T-helper 2 cell treated with Interferon-gamma antibody and Interleukin-4, amounts not matched to agents 5 μg/mL and 100 μg/mL, for 36 hours (primary cell): ENCODE measurements around the gene TTC28.

Source experiments
- DNase-seq: peaks from one replicate; pipeline ENCODE4 v3.0.0; 2021; ENCODE audit warnings: low spot score
- H3K27ac Mint-ChIP-seq: one replicate; pipeline ENCODE4 v1.8.0; 2021; ENCODE audit warnings: mild to moderate bottlenecking, mixed read lengths
- H3K27me3 Mint-ChIP-seq: one replicate; pipeline ENCODE4 v1.8.0; 2021; ENCODE audit warnings: low read depth, mixed read lengths
- H3K36me3 Mint-ChIP-seq: one replicate; pipeline ENCODE4 v1.8.0; 2021; ENCODE audit warnings: low read depth, mixed read lengths
- H3K4me1 Mint-ChIP-seq: one replicate; pipeline ENCODE4 v1.8.0; 2021; ENCODE audit warnings: low read depth, mixed read lengths
- H3K4me3 Mint-ChIP-seq: one replicate; pipeline ENCODE4 v1.8.0; 2022; ENCODE audit warnings: mild to moderate bottlenecking, moderate library complexity, mixed read lengths
- H3K9me3 Mint-ChIP-seq: one replicate; pipeline ENCODE4 v1.8.0; 2021; ENCODE audit warnings: mixed read lengths

Gene TTC28

GRCh38 chr22:28115426-28115825 lies 564.2 kb downstream of the TTC28 start:
- no peaks in the 10 kb centered on the region for H3K4me1 Mint-ChIP-seq
- no peaks in the 10 kb centered on the region for H3K36me3 Mint-ChIP-seq
- no peaks in the 10 kb centered on the region for H3K9me3 Mint-ChIP-seq
- peaks cover under 1% of the 10 kb centered on the region for H3K27me3 Mint-ChIP-seq
- no peak for DNase-seq
- no peak overlapping the region for H3K27ac Mint-ChIP-seq
- H3K4me3 Mint-ChIP-seq, result no peak overlapping the region

GRCh38 chr22:28112548-28113043 lies 567.0 kb downstream of the TTC28 start:
- Mint-ChIP-seq H3K27me3 (no peaks in the 10 kb centered on the region), H3K36me3 (no peaks in the 10 kb centered on the region), H3K27ac (no peak overlapping the region), H3K4me3 (no peak overlapping the region), H3K4me1 (no peaks in the 10 kb centered on the region), H3K9me3 (no peaks in the 10 kb centered on the region)
- DNase-seq, result no peak

- no peaks in the 10 kb centered on the region for H3K36me3 Mint-ChIP-seq
These were observed 567.5 kb downstream of the TTC28 start for GRCh38 chr22:28112190-28112544.

GRCh38 chr22:28111501-28112189 lies 568.0 kb downstream of the TTC28 start:
- Mint-ChIP-seq H3K9me3 (no peaks in the 10 kb centered on the region), H3K27me3 (no peaks in the 10 kb centered on the region), H3K36me3 (no peaks in the 10 kb centered on the region), H3K27ac (no peak overlapping the region), H3K4me1 (no peaks in the 10 kb centered on the region), H3K4me3 (no peak overlapping the region)
- DNase-seq, result no peak

More at GRCh38 chr22:28112190-28112544, 567.5 kb downstream of the TTC28 start:
- H3K4me3 Mint-ChIP-seq, result no peak overlapping the region
- DNase-seq, result no peak
- H3K27me3 Mint-ChIP-seq, result no peaks in the 10 kb centered on the region
- H3K9me3 Mint-ChIP-seq, result no peaks in the 10 kb centered on the region
- H3K27ac Mint-ChIP-seq, result no peak overlapping the region
- no peaks in the 10 kb centered on the region for H3K4me1 Mint-ChIP-seq

GRCh38 chr22:28108851-28109250 lies 570.8 kb downstream of the TTC28 start:
- H3K36me3 Mint-ChIP-seq, result no peaks in the 10 kb centered on the region
- H3K9me3 Mint-ChIP-seq, result no peaks in the 10 kb centered on the region
- no peak for DNase-seq
- no peak overlapping the region for H3K4me3 Mint-ChIP-seq
- H3K27me3 Mint-ChIP-seq, result no peaks in the 10 kb centered on the region
- H3K4me1 Mint-ChIP-seq, result no peaks in the 10 kb centered on the region
- no peak overlapping the region for H3K27ac Mint-ChIP-seq

- H3K36me3 Mint-ChIP-seq, result no peaks in the 10 kb centered on the region
- no peaks in the 10 kb centered on the region for H3K4me1 Mint-ChIP-seq
- H3K4me3 Mint-ChIP-seq, result no peak overlapping the region
- no peaks in the 10 kb centered on the region for H3K9me3 Mint-ChIP-seq
- no peaks in the 10 kb centered on the region for H3K27me3 Mint-ChIP-seq
- no peak overlapping the region for H3K27ac Mint-ChIP-seq
- DNase-seq, result no peak
These were observed 573.0 kb downstream of the TTC28 start for GRCh38 chr22:28106617-28107016.

GRCh38 chr22:28105988-28106387 lies 573.7 kb downstream of the TTC28 start:
- Mint-ChIP-seq H3K9me3 (no peaks in the 10 kb centered on the region), H3K4me1 (no peaks in the 10 kb centered on the region), H3K27me3 (no peaks in the 10 kb centered on the region), H3K36me3 (no peaks in the 10 kb centered on the region), H3K4me3 (no peak overlapping the region), H3K27ac (no peak overlapping the region)
- no peak for DNase-seq

GRCh38 chr22:28105413-28105812 lies 574.2 kb downstream of the TTC28 start:
- DNase-seq, result no peak
- Mint-ChIP-seq H3K4me1 (no peaks in the 10 kb centered on the region), H3K27me3 (no peaks in the 10 kb centered on the region), H3K4me3 (no peak overlapping the region), H3K27ac (no peak overlapping the region), H3K36me3 (no peaks in the 10 kb centered on the region), H3K9me3 (no peaks in the 10 kb centered on the region)

GRCh38 chr22:28103596-28103995 lies 576.0 kb downstream of the TTC28 start:
- Mint-ChIP-seq H3K9me3 (no peaks in the 10 kb centered on the region), H3K27ac (no peak overlapping the region), H3K27me3 (no peaks in the 10 kb centered on the region), H3K4me1 (no peaks in the 10 kb centered on the region), H3K4me3 (no peak overlapping the region), H3K36me3 (no peaks in the 10 kb centered on the region)
- no peak for DNase-seq

- H3K4me1 Mint-ChIP-seq, result no peaks in the 10 kb centered on the region
- no peak overlapping the region for H3K4me3 Mint-ChIP-seq
- DNase-seq, result no peak
- no peaks in the 10 kb centered on the region for H3K36me3 Mint-ChIP-seq
- H3K27me3 Mint-ChIP-seq, result no peaks in the 10 kb centered on the region
- H3K9me3 Mint-ChIP-seq, result no peaks in the 10 kb centered on the region
- no peak overlapping the region for H3K27ac Mint-ChIP-seq
These were observed 577.4 kb downstream of the TTC28 start for GRCh38 chr22:28102151-28102812.

- no peaks in the 10 kb centered on the region for H3K4me1 Mint-ChIP-seq
- no peaks in the 10 kb centered on the region for H3K9me3 Mint-ChIP-seq
- no peaks in the 10 kb centered on the region for H3K27me3 Mint-ChIP-seq
- no peak overlapping the region for H3K27ac Mint-ChIP-seq
- no peak overlapping the region for H3K4me3 Mint-ChIP-seq
- H3K36me3 Mint-ChIP-seq, result no peaks in the 10 kb centered on the region
- DNase-seq, result no peak
These were observed 582.0 kb downstream of the TTC28 start for GRCh38 chr22:28097627-28098026.

- Mint-ChIP-seq H3K36me3 (no peaks in the 10 kb centered on the region), H3K27me3 (no peaks in the 10 kb centered on the region), H3K27ac (no peak overlapping the region)
These were observed 583.5 kb downstream of the TTC28 start for GRCh38 chr22:28096161-28096560.

GRCh38 chr22:28095316-28096095 lies 584.1 kb downstream of the TTC28 start:
- no peak overlapping the region for H3K4me3 Mint-ChIP-seq
- no peak overlapping the region for H3K27ac Mint-ChIP-seq
- DNase-seq, result no peak
- H3K36me3 Mint-ChIP-seq, result no peaks in the 10 kb centered on the region
- H3K9me3 Mint-ChIP-seq, result no peaks in the 10 kb centered on the region
- no peaks in the 10 kb centered on the region for H3K4me1 Mint-ChIP-seq
- no peaks in the 10 kb centered on the region for H3K27me3 Mint-ChIP-seq

More at GRCh38 chr22:28096161-28096560, 583.5 kb downstream of the TTC28 start:
- Mint-ChIP-seq H3K4me1 (no peaks in the 10 kb centered on the region), H3K4me3 (no peak overlapping the region), H3K9me3 (no peaks in the 10 kb centered on the region)
- DNase-seq, result no peak

GRCh38 chr22:28094771-28095170 lies 584.9 kb downstream of the TTC28 start:
- DNase-seq, result no peak
- no peaks in the 10 kb centered on the region for H3K4me1 Mint-ChIP-seq
- no peaks in the 10 kb centered on the region for H3K27me3 Mint-ChIP-seq
- no peak overlapping the region for H3K4me3 Mint-ChIP-seq
- H3K9me3 Mint-ChIP-seq, result no peaks in the 10 kb centered on the region
- H3K27ac Mint-ChIP-seq, result no peak overlapping the region
- no peaks in the 10 kb centered on the region for H3K36me3 Mint-ChIP-seq
